MM.1S (cell line): Measurements from ENCODE around the gene THUMPD3.

Experiments
- DNase-seq: peaks from one replicate; pipeline ENCODE4 v3.0.0-alpha.2; 2015
- H2AFZ ChIP-seq: fragments of 300-600 bp; sonication (generic); 2 replicates; pipeline ENCODE4 v1.6.0; 2016; ENCODE audit warnings: antibody characterized with exemption, low read length
- H3F3A ChIP-seq: fragments of 300-600 bp; sonication (generic); 2 replicates; pipeline ENCODE4 v1.6.1; 2016; ENCODE audit warnings: mild to moderate bottlenecking, antibody characterized with exemption, low read length, moderate library complexity, mixed read lengths; ENCODE audit not compliant: insufficient read depth
- H3K27ac ChIP-seq: fragments of 300-600 bp; sonication (generic); 2 replicates; pipeline ENCODE4 v1.5.1; 2016; ENCODE audit warnings: mild to moderate bottlenecking, low read length
- H3K27me3 ChIP-seq: fragments of 300-600 bp; sonication (generic); replicated peaks from 2 replicates; pipeline ENCODE4 v1.6.0; 2016; ENCODE audit warnings: low read length; ENCODE audit not compliant: insufficient read depth
- H3K36me3 ChIP-seq: fragments of 300-600 bp; sonication (generic); replicated peaks from 2 replicates; pipeline ENCODE4 v1.6.1; 2016; ENCODE audit warnings: mild to moderate bottlenecking, low read length, mixed read lengths; ENCODE audit not compliant: insufficient read depth
- H3K4me1 ChIP-seq: fragments of 300-600 bp; sonication (generic); 2 replicates; pipeline ENCODE4 v1.6.1; 2016; ENCODE audit warnings: low read length, mixed read lengths
- H3K4me2 ChIP-seq: fragments of 300-600 bp; sonication (generic); 2 replicates; pipeline ENCODE4 v1.6.0; 2016; ENCODE audit warnings: low read depth, low read length
- H3K4me3 ChIP-seq: fragments of 300-600 bp; sonication (generic); 2 replicates; pipeline ENCODE4 v1.5.1; 2016; ENCODE audit warnings: low read length, mixed read lengths
- H3K79me2 ChIP-seq: fragments of 300-600 bp; sonication (generic); 2 replicates; pipeline ENCODE4 v1.6.1; 2016; ENCODE audit warnings: mixed run types, low read length, mixed read lengths
- H3K9ac ChIP-seq: fragments of 300-600 bp; sonication (generic); 2 replicates; pipeline ENCODE4 v1.6.1; 2016; ENCODE audit warnings: low read length, mixed read lengths
- H3K9me2 ChIP-seq: fragments of 300-600 bp; sonication (generic); replicated peaks from 2 replicates; pipeline ENCODE4 v1.6.1; 2016; ENCODE audit warnings: mild to moderate bottlenecking, low read length, mixed read lengths; ENCODE audit not compliant: insufficient read depth
- H3K9me3 ChIP-seq: fragments of 300-600 bp; sonication (generic); replicated peaks from 2 replicates; pipeline ENCODE4 v1.6.1; 2016; ENCODE audit warnings: mild to moderate bottlenecking, low read length, mixed read lengths; ENCODE audit not compliant: insufficient read depth
- H4K20me1 ChIP-seq: fragments of 300-600 bp; sonication (generic); 2 replicates; pipeline ENCODE4 v1.6.1; 2016; ENCODE audit warnings: mild to moderate bottlenecking, low read length, moderate library complexity, mixed read lengths; ENCODE audit not compliant: insufficient read depth
- CTCF ChIP-seq: fragments of 300-600 bp; sonication (generic); IDR thresholded peaks from 2 replicates; pipeline ENCODE4 v1.5.1; 2016; ENCODE audit warnings: antibody characterized with exemption, low read length, mixed read lengths
- EZH2 ChIP-seq: fragments of 300-600 bp; sonication (generic); optimal IDR thresholded peaks from 2 replicates; pipeline ENCODE3; 2017; ENCODE audit warnings: low read depth, mild to moderate bottlenecking, antibody characterized with exemption, low read length, mixed read lengths
- EZH2phosphoT487 ChIP-seq: fragments of 300-600 bp; sonication (generic); IDR thresholded peaks from 2 replicates; pipeline ENCODE4 v1.6.1; 2018; ENCODE audit warnings: antibody characterized with exemption, low read length

Gene THUMPD3

DNA sequence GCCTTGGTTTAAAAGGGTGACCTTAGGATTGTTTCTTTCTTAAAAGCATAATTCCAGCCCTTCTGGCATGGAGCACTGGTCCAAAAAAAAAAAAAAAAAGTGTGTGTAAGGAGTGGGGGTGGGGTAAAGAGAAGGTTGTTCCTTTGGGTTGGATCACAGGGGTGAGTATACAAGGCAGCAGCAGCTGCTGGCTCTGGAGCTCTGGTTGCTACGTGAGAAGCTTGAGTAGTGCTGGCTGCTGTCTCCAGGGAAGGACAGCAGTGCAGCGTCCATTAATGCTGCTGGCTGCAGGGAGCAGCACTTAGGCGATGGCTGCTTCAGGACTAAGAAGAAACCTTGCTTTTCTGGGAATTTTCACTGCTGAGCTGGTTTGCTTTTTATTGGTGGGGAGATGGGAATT lies 36.9 kb downstream of the THUMPD3 start:
- Histone ChIP-seq H3K27me3 (no peaks in the 10 kb centered on the region), H3K4me2 (peak overlapping the region; percentile 77), H3K9ac (peak overlapping the region; percentile 98), H3K9me2 (no peaks in the 10 kb centered on the region), H4K20me1 (peaks cover 59% of the 10 kb centered on the region), H3K9me3 (no peaks in the 10 kb centered on the region), H3K4me3 (peak overlapping the region; percentile 88), H2AFZ (no peak overlapping the region), H3K4me1 (peaks cover 25% of the 10 kb centered on the region), H3K36me3 (peaks cover under 1% of the 10 kb centered on the region; the same call in 1 of the 2 replicates), H3K79me2 (peaks cover 86% of the 10 kb centered on the region), H3F3A (peaks cover 29% of the 10 kb centered on the region; the same call in 1 of the 2 replicates), H3K27ac (no peak overlapping the region)
- TF ChIP-seq EZH2phosphoT487 = no peak
- TF ChIP-seq EZH2 = no peak
- no peak for TF ChIP-seq CTCF
- peak; percentile 23 for DNase-seq

GRCh38 chr3:9400616-9401015 lies 37.8 kb downstream of the THUMPD3 start:
- H3K9me2 ChIP-seq = no peaks in the 10 kb centered on the region
- H3K27me3 ChIP-seq = no peaks in the 10 kb centered on the region
- peak overlapping the region; percentile 77 for H3K4me2 ChIP-seq
- no peak for DNase-seq
- 0 out of 2 replicates have a peak, but pooled peaks cover 1% of the 10 kb centered on the region for H3K36me3 ChIP-seq
- H3K79me2 ChIP-seq = peaks cover 86% of the 10 kb centered on the region
- H4K20me1 ChIP-seq = peaks cover 68% of the 10 kb centered on the region
- H3K9me3 ChIP-seq = no peaks in the 10 kb centered on the region
- TF ChIP-seq EZH2 (no peak), EZH2phosphoT487 (no peak), CTCF (no peak)
- peaks cover 26% of the 10 kb centered on the region; the same call in 1 of the 2 replicates for H3F3A ChIP-seq
- H2AFZ ChIP-seq = no peak overlapping the region
- no peak overlapping the region for H3K27ac ChIP-seq
- H3K4me3 ChIP-seq = 0 out of 2 replicates have a peak overlapping the region, but pooled peaks have one; percentile 0
- H3K9ac ChIP-seq = no peak overlapping the region
- H3K4me1 ChIP-seq = peaks cover 16% of the 10 kb centered on the region

DNA sequence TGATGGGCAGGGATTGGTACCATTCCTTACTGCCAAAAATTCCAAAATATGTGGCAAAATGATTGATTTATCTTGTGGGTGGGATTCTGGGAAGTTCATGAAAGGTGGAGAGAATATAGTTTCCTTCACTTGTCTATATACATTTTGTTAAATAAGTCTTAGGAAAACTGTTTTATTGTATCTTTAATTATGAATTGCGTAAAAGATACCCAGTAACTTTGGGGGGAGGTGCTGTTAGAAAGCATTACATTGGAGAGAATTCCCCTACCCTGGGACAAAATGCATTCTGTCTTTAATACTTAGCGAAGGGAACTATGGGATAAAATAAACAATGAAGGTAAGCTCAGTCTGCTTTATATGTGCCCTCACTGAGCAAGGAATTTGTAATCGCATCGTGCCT lies 39.1 kb downstream of the THUMPD3 start:
- Histone ChIP-seq H3K27me3 (no peaks in the 10 kb centered on the region), H3K4me2 (no peak overlapping the region), H3K27ac (no peak overlapping the region), H3K9me3 (no peaks in the 10 kb centered on the region), H3K79me2 (peaks cover 93% of the 10 kb centered on the region), H3F3A (peaks cover 16% of the 10 kb centered on the region; the same call in 1 of the 2 replicates), H2AFZ (no peak overlapping the region), H3K9ac (no peak overlapping the region), H4K20me1 (peaks cover 82% of the 10 kb centered on the region), H3K4me3 (no peak overlapping the region), H3K4me1 (peaks cover 16% of the 10 kb centered on the region), H3K9me2 (no peaks in the 10 kb centered on the region), H3K36me3 (0 out of 2 replicates have a peak, but pooled peaks cover 6% of the 10 kb centered on the region)
- no peak for DNase-seq
- TF ChIP-seq EZH2 (no peak), EZH2phosphoT487 (no peak), CTCF (no peak)
